Activated T-helper 9 cell treated with anti-CD3 and anti-CD28 coated beads, Interleukin-2, amount 50 U/mL, for 16 hours (primary cell): ENCODE results near the gene SLAMF7.

Experiments
- DNase-seq: peaks from one replicate; pipeline ENCODE4 v3.0.0-alpha.2; 2020; ENCODE audit warnings: low read depth

The SLAMF7 gene

GRCh38 chr1:160745551-160745950 is 6.5 kb downstream of the SLAMF7 start:
- no peak for DNase-seq

DNA sequence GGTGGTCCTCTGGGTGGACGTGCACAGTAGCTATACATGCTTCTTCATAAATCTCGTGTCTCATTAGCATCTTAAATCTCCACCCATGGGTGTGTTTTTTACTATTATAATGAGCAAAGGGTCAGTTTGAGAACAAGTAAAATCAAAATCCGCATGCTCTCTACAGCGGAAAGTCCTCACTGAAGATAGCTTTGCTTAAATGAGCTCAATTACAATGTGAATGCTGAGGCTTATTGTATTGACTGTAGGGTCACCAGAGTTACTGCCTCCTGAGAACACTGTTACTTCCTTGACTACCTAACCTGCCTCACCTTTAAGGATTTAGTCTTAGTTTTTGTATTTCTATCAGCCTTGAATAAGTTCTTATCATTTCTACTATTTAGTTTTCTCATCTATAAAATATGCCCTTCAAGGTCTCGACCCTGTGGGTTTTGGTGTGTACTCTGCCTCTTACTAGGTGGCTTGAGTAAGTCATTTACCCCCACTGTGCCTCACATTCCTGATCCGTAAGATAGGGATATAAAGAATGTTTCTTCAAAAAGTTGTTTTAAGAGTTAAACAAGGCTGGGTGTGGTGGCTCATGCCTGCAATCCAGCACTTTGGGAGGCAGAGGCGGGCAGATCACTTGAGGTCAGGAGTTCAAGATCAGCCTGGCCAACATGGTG is 7.9 kb downstream of the SLAMF7 start:
- no peak for DNase-seq

GRCh38 chr1:160747717-160748116 is 8.7 kb downstream of the SLAMF7 start:
- DNase-seq: no peak

DNA sequence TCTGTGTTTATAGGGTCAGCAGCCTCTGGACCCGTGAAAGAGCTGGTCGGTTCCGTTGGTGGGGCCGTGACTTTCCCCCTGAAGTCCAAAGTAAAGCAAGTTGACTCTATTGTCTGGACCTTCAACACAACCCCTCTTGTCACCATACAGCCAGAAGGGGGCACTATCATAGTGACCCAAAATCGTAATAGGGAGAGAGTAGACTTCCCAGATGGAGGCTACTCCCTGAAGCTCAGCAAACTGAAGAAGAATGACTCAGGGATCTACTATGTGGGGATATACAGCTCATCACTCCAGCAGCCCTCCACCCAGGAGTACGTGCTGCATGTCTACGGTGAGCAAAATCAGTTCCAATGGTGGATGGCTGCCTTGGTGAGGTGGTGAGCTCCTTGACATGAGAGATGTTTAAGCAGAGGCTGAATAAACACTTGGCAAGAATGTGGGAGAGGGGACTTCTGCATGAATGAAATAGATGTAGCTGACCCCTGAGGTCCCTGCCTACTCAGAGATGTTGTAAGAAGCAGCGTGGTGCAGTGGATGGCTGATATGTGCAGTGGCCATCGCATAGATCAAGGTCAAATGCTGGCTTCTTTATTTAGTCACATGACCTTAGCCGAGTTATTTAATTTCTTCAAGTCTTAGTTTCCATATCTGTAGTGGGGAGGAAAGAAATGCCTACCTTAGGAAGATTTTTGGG is 9.3 kb downstream of the SLAMF7 start:
- DNase-seq: no peak

- no peak for DNase-seq
Measured at GRCh38 chr1:160748878-160749269, 9.8 kb downstream of the SLAMF7 start.

DNA sequence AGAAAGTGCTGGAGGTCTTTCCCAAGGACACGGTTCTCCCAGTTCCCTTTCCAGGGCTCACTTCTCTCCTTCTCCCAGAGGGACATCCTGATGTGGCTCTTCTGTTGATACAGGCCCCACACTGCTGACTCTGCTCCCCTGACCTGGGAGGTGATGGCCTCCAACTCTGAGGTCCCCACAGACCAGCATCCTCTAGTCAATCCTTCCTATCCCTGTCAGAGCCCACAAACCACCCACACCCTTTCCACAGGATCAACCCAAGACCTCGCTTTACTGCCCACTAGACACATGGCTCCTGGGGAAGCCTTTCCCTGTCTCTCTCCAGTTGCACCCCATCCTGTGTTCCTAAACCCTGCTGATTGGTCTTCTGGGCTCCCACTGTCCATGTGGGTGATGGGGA is 11.6 kb downstream of the SLAMF7 start:
- no peak for DNase-seq

GRCh38 chr1:160752406-160752805 is 13.4 kb downstream of the SLAMF7 start:
- DNase-seq: no peak

DNA sequence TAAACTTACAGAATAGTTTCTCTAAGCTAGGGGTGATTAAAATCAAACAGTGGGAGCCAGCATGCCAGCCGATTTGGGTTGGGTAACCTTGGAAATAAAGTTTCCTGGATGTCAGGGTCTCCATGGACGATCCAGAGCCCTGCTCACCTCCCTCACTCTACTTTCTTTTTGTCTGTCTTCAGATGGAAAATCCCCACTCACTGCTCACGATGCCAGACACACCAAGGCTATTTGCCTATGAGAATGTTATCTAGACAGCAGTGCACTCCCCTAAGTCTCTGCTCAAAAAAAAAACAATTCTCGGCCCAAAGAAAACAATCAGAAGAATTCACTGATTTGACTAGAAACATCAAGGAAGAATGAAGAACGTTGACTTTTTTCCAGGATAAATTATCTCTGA is 13.9 kb downstream of the SLAMF7 start:
- DNase-seq: no peak

DNA sequence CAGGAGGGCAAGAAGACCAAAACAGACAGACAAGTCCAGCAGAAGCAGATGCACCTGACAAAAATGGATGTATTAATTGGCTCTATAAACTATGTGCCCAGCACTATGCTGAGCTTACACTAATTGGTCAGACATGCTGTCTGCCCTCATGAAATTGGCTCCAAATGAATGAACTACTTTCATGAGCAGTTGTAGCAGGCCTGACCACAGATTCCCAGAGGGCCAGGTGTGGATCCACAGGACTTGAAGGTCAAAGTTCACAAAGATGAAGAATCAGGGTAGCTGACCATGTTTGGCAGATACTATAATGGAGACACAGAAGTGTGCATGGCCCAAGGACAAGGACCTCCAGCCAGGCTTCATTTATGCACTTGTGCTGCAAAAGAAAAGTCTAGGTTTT is 14.5 kb downstream of the SLAMF7 start:
- DNase-seq: no peak

DNA sequence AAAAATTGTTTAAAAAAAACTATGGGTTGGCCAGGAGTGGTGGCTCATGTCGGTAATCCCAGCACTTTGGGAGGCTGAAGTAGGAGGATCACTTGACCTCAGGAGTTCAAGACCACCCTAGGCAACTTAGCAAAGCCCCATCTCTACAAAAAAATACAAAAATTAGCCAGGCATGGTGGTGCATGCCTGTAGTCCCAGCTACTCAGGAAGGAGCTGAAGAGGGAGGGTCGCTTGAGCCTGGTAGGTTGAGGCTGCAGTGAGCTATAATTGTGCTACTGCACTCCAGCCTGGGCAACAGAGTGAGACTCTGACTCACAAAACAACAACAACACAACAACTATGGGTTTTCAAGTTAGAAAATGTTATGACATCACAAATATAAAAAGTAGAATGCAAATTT is 16.4 kb downstream of the SLAMF7 start:
- no peak for DNase-seq

- no peak for DNase-seq
Measured at GRCh38 chr1:160755911-160756848, 17.1 kb downstream of the SLAMF7 start.

GRCh38 chr1:160756849-160757201 is 17.8 kb downstream of the SLAMF7 start:
- DNase-seq: no peak

GRCh38 chr1:160758521-160758920 is 19.5 kb downstream of the SLAMF7 start:
- DNase-seq: no peak

GRCh38 chr1:160759740-160760139 is 20.7 kb downstream of the SLAMF7 start:
- DNase-seq: no peak

GRCh38 chr1:160761046-160761445 is 22.0 kb downstream of the SLAMF7 start:
- DNase-seq: no peak

DNA sequence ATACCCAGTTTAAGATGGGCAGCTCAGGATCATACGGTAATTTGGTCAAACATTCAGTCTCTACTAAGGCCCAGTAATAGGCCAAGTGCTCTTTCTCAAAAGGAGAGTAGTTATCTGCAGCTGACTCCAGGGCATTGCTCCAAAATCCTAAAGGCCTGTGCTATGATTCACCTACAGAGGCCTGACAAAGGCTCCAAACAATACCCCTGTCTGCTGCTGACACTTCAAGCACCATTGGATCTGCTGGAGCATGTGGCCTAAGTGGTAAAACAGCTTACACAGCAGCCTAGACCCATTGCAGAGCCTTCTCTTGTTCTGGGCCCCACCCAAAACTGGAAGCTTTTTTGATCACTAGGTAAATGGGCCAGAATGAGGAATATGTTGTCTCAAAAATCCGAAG is 22.8 kb downstream of the SLAMF7 start:
- no peak for DNase-seq

DNA sequence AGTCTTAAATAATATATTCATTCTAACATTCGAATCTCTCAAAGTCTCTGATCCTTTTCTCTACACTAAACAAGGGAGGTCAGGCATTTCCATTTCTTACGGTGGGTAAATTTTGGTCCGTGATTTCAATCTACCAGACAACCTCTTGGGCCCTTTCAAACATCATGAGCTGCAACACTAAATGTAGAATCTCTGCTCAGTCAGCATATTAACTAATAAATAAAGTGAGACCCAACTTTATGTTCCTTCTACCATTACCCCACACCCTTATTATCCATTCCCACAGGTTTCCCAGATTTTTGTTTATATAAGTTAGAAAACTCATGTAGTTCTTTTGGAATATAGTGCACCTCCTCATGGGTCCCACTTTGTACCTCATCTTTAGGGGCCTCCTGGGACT is 24.9 kb downstream of the SLAMF7 start:
- no peak for DNase-seq

DNA sequence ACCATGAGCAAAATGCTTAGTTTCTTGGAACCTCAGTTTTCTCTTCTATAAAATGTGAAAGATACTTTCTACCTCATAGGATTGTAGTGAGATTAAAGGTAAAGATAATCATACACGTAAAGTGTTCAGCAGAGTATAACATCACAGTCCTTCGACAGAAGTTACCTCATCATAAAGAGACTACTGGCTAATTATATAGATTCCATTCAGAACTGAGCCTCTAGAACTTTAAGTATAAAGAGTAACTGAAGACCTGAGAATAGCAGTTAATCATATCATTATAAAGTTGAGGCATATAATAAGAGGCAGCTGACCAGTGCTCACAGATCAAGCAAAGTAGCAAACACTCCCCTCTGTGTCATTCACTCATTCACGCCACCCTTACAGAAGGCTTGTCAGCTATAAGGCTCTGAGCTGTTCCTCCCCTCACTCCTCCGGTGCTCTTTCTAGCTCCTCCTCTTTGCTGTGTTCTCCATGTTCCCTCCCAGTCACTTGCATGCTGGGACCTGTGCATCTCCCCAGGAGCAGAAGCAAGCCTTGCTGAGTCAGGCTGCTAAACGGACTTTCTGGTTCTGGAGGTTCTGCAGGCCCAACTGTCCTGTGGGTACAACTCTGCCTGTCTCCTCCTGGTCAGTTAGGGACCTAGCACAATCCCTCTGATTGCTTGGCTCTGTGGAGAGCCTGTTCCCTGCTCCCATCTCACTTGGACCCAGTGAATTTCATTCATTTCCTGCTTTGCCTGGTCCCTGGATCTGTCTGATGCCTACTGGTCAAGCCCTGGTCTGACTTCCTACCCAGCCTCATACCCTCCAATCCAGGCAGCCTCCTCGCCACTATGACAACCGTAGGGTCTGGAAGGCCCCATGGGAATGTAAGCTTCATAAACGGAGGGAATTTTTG is 28.6 kb downstream of the SLAMF7 start:
- no peak for DNase-seq

DNA sequence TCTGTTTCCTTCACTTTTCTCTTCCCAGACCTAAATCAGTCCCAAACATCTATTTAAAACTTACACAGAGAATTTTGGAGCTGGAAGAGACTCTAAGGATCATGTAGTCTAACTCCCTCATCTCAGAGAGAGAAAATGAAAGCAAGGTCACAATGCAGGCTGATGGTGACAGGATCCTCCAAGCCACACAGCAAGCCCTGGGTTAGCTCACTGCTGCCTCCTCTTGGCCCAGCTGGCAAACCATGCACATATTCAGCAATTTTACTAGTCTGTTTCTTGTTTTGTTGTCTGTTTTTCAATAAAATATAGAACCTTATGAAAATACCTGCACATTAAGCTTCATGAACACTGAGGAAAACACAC is 29.2 kb downstream of the SLAMF7 start:
- peak; percentile 72 for DNase-seq

DNA sequence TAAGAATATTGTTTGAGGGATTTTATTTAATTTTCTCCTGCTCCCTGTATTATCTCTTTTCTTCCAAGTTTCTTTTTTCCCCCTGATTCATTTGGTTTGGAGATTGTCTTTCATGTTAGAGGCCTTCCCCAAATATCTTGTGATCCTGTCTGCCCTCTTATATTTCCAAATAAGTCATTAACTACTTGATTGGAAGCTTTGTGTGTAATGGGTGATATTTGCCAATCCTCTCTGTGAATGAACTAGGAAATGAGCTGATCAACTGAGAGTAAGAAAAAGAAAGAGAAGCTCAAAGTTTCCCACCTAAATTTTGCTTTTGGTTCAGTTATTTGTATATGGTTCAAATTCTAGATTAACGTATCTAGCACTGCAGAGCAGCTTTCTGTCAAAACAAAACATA is 33.3 kb downstream of the SLAMF7 start:
- DNase-seq: no peak

DNA sequence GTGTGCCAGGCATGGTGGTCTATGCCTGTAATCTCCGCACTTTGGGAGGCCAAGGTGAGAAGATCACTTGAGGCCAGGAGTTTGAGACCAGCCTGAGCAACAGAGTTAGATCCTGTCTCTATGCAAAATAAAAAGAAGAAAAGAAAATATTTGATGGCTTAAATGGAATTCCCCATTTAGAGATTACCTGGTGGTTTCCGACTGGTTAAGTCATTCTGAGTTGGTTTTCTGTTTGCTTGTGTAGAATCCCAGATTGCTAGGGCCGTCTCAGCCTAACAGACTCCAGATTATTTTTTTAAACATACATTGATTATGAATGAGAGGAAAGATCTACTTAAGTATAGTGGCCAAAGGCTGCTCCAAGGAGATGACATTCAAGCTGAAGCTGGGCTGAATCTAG is 34.0 kb downstream of the SLAMF7 start:
- no peak for DNase-seq
